Upper lobe of left lung (tissue), 4 donors: ENCODE measurements around the gene UPK3BL2.
"Not testable (repeated sequence)": the region's sequence is repeated elsewhere in the genome, so short reads cannot be mapped to it uniquely, and the experiment has no call there.

ENCODE experiments used
- CTCF ChIP-seq, 6 experiments: fragments of 450-650 bp in 4 of 6; fragments of 200-600 bp in 2 of 6; sonication (generic) in 2 of 6; IDR thresholded peaks; one replicate each; pipeline ENCODE4 v1.5.1; 2016 to 2019; ENCODE audit warnings: antibody characterized with exemption in 6 of 6
- EP300 ChIP-seq, 4 donors: sonication (generic); formaldehyde crosslinking; IDR thresholded peaks; one replicate each; pipeline ENCODE4 v1.5.1; 2017; ENCODE audit warnings: antibody characterized with exemption in 4 of 4, control low read depth in 2 of 4
- POLR2A ChIP-seq, 4 donors: fragments of 450-650 bp; IDR thresholded peaks; one replicate each; pipeline ENCODE4 v1.5.1; 2016 to 2017; ENCODE audit warnings: antibody characterized with exemption in 4 of 4, mild to moderate bottlenecking in 2 of 4
- POLR2AphosphoS5 ChIP-seq, 2 donors: sonication (generic); formaldehyde crosslinking; IDR thresholded peaks; one replicate each; pipeline ENCODE4 v1.5.1; 2017; ENCODE audit warnings: antibody characterized with exemption in 2 of 2

- TF ChIP-seq POLR2A, CTCF, POLR2AphosphoS5, EP300 (IDR thresholded peaks at IDR 0.05): not testable (repeated sequence)
Observed at GRCh38 chr7:102546353-102546752, 2.9 kb upstream of the UPK3BL2 start.
